UCSD-AML1 (cell line): Measurements from ENCODE around the gene CENPB.

ENCODE experiments used
- DNase-seq: peaks from one replicate; lab custom pipeline; 2025; ENCODE audit not compliant: unreplicated experiment; lab: John Stamatoyannopoulos, UW

The CENPB gene

DNA sequence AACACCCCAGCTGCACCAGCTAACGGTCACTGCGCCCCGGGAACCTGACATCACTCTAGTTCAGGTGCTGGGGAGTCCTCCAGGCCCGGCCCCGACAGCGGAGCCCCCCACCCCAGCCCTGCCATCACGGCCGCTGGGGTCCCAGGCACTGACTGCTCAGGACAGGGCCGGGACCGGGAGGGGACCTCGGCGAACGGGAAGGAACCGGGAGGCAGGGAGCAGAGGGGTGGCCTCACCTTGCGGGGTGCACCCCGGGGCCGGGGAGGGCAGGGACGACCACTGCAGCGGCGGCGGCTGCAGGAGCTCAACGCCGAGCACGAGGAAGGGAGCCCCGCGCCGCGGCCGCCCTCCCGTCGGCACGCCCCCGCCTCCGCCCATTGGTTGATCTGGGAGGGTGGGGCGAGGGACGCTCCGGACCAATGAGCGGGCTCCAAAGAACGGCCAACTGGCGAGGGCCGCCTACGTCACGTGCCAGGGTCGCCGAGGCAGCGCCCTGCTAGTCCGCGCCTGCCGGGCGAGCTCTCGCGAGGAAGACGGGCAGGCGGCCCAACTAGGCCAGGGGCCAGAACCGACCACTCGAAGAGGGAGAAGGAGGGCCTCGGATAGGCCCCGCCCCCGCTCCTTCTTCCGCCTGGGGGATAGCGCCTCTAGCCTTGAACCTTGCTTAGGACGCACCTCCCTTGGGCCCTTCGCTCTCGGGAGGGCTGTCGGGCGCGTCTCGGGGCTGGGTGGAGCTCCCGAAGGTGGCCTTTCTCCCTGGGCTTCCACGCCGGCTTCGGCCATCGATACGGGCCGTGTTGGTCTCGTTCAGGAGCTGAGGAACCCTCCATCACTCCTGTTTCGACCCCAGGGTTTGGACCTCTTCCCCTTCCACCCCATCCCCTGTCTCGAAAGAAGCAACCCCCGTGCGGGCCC is 18.9 kb downstream of the CENPB start, which contains the start of gene ADISSP:
Gene ADISSP, minus strand, starts transcription at position 327 of the 915 bp plus-strand sequence. CDS start 7,653 bp downstream, outside the sequence.
- DNase-seq, result peak; percentile 99

GRCh38 chr20:3767110-3767426 is 19.5 kb downstream of the CENPB start:
- no peak for DNase-seq

DNA sequence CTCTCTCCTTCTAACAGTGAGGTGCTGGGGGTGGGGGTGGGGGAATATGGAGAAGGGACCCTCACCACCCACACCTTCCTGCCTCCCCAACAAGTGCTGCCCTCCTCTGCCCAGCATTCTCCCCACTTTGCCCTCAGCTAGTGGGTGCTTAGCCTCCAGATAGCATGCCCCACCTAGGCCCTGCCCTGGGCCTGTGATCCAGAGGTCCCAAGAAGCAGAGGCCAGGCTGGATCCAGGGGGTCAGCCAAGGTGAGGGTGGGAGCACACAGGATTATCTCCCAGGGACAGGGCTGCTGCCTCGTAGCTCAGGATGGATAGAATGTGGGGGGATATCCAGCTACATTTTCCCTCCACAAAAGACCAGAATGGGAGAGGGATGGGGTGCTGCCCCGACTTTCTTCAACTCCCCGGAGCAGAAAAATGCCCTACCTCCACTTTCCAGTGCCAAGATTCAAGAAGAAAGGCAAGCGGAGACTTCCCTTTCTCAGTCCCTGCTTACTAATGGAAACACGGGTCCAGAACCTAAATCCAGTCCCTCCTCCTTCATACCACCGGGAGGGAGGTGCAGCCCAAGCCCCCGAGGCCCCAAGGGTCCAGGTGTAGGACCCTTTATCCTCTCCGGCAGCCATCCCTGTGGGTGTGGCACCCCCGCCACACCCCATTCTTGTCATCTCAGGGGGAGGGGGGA is 20.0 kb downstream of the CENPB start:
- no peak for DNase-seq

- DNase-seq, result no peak
These were observed 21.2 kb downstream of the CENPB start for GRCh38 chr20:3765171-3765882.

- no peak for DNase-seq
These were observed 21.9 kb downstream of the CENPB start for GRCh38 chr20:3764659-3765058.

DNA sequence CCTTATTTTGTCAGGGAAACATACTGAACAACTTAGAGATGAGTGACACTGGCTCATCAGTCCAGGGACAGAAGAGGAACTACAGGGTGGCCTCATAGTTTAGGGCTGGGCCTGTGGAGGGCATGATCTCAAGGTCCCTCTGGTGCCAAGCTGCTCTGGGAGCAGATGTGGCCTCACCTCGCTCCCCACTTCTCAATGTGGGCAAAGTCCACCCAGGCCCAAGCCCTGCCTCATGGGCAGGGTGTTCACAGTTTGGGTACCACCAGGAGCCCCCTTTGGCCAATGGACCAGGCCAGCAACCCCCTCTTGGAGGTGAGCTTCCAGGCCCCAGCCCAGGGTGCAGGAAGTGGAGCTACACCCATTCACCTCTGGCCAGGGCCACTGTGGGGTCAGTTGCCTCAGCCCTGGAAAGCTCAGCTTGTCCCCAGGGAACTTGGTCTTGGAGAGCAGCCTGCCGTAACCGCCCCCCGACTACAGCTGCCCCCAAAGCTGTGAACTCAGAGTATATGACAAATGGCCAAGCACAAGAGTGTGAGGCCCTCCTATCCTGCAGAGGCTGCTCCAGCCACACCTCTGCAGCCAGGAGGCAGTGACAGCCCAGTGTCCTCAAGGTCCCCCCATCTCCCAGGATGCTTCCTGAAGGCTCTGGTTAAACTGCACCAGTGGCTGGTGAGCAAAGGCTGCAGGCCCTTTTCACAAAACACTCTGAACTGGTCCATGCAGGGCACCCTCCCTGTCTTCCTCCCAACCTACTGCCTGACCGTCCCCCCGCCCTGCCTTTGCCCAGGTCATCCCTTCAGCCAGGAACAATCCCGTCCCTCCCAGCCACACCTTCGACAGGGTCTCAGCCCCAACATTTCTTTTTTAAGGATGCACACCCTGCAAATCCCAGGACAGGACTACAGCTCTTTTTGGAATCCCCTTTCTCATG is 22.6 kb downstream of the CENPB start:
- no peak for DNase-seq

DNA sequence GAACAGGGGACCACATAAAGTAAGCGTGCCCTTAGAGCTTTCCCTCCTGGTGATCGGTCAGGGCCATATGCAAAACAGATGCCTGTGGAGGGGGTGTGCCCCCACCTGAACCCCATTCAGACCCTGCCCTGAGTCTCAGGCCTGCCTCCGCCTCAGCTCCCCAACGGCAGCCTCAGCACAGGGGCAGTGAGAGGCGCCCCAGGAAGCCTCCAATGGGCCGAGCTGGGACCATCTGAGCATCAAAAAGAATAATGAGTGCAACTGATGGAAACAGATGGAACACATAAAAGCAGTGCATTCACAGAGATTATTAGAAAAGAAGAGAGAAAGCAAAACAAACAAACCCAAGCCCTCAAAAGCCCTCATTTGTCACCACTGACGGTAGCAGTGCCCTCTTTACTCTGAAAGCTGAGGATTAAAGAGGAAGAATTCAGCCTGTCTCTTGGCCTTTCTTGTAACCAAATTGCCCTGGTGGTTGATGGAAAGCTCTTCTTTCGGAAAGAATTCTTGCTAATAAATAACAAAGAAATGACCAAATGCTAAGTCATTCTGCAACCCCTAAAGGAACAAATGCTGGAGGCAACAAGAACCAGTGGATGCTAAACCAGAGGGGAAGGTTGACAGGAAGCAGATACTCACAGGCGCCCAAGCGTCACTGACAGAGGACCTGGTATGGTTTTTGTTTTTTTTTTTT is 25.7 kb downstream of the CENPB start:
- DNase-seq, result no peak

DNA sequence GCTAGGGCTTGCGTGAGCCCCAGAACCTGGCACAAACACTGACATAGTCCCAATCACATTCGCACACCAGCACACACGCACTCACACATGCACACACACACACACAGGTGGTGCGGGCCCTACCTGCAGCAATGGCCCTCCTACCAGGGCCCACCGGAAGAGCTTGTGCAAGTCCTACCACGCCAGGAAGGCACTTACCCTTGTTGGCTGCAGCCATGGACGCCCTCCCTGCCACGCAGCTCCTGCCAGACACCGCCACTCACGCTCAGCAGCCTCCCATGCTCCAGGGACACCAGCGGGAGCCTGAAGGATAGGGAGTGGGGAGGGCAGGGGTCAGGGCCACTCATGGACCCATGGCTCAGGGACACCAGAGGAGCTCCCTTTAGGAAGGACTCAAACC is 26.7 kb downstream of the CENPB start:
- DNase-seq, result no peak

- DNase-seq, result no peak
These were observed 27.2 kb downstream of the CENPB start for GRCh38 chr20:3759316-3759823.

- DNase-seq, result no peak
These were observed 28.0 kb downstream of the CENPB start for GRCh38 chr20:3758566-3758965.

DNA sequence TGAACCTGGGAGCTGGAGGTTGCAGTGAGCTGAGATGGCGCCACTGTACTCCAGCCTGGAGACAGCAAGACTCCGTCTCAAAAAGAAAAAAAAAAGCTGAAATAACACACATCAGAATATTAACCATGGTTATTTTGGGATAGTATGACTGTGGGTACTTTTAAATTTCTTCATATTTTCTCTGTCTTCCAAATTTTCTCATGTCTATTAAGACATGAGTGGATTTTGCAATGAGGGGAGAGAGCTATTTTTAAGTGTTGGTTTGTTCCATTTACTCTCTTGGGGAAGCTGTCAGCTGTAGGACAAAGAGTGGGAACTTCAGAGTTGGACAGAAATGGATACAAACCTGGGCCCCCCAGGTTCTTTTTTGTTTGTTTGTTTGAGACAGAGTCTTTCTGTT is 29.3 kb downstream of the CENPB start:
- no peak for DNase-seq

DNA sequence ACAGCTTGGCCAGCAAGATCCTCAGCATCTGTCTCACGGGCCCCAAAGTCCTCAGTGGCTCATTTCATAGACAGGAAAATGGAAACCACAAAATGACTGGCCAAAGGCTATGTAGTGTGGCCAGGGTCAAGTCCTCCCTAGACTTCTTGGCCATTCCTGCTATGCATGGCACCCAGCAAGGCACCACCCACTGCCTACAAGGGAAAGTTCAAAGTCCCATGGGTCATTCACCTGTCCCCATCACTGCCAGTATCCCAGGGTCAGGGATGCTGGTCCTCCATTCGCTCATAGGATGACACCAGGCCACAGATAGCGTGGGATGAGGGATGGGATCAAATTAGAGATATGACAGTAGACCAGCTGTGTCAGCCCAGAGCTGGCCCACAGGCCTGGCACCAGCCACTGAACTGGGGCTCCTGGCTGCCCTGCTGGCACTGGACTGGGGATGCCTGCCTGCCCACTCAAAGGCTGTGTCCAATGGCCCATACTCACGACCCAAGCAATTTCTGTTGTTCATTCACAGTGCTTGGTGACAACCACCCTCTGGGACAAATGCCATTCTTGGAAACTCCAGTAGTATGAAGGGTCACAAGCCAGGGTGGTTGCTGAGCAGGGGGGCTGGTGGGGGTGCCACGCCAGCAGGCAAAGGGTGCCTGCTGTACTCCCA is 30.6 kb downstream of the CENPB start:
- DNase-seq, result no peak

GRCh38 chr20:3755269-3755668 is 31.3 kb downstream of the CENPB start:
- DNase-seq, result no peak

DNA sequence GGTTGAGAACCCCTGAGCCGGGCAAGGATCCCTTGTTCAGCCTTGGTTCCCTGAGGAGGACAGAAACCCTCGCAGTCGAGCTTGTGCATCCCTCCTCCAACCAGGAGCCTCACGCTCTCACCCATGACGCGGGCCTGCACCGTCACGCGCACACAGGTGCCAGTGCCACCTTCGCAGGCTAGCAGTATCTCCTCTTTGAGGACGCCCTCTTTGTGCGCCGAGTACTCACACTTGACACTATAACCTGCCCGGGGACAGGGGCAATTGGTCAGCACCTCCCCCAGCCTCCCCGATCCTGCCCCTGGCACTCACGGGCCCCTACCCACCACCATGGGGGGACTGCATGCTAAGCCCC is 32.3 kb downstream of the CENPB start:
- DNase-seq, result no peak

DNA sequence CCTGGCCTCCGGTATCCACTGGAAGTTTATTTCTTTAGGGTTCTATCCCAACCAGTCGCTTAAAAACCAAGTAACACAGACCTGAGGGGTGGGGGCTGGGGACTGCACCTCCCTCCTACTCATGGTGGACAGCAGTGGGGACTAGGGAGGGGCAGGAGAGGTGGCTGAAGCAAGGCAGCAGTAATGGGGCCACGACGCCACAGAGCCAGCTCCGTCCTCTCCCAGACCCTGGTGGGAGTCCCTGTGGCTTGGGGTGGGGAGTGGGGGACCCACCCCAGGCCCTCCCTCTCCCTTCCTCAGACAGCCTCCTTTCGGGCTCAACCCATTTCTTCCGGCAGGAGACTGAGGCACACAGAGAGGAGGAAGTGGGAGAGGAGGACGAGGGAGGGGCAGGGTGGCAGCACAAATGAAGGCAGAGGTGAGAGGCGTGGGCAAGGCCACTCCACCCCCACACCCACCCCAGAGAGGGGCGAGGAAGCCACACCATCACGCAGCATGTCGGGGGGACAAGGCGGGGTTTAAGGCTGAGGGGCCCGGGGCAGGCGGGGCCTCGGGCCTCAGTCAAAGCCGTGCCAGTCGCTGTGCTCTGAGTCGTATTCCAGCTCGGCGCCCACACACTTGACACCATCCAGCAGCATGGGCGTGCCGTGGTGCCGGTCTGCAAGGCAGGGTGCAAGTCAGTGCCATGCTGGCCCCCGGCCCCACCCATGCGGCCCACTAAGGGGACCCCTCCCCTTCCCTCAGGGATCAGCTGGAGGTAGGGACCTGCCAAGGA is 32.9 kb downstream of the CENPB start:
- DNase-seq, result no peak

GRCh38 chr20:3753098-3753497 is 33.4 kb downstream of the CENPB start:
- peak; percentile 50 for DNase-seq

- DNase-seq, result no peak
These were observed 34.2 kb downstream of the CENPB start for GRCh38 chr20:3752386-3752759.

- DNase-seq, result no peak
These were observed 34.7 kb downstream of the CENPB start for GRCh38 chr20:3751675-3752385.
